Skin of body (tissue), 2 donors: ENCODE measurements around the gene STX2. TPM values are rescaled to one million over a fixed set of nuclear protein-coding genes. Genes with fewer than 3 reads are reported as not detected.

ENCODE experiments used
- DNase-seq: peaks from one replicate; lab custom pipeline; 2025; lab: John Stamatoyannopoulos, UW
- total RNA-seq: library from RNA; depleted of rRNA; stranded (reverse); fragments of >200 nt; gene quantifications from one replicate; pipeline ENCODE4 v1.2.3, GENCODE V29; 2014

Gene STX2
- total RNA-seq, 1 donor from 2014 or later = 14.4 TPM

DNA sequence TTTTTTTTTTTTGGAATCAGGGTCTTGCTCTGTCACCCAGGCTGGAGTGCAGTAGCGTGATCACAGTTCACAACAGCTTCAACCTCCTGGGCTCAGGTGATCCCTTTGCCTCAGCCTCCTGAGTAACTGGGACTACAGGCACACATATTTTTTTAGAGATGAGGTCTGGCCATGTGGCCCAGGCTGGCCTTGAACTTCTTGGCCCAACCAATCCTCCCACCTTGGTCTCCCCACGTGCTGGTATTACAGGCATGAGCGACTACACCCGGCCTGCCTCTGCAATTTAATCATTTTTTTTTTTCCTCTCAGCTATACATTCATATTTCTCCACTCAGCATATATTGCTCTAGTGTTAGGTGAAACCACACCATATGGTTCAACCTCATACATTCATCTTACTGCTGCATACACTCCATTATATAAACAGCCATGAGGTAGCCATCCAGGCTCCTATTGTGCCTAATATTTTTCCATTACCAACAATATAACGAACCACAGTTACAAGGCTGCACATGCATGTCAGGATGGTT is 7.1 kb downstream of the STX2 start:
- no peak for DNase-seq

DNA sequence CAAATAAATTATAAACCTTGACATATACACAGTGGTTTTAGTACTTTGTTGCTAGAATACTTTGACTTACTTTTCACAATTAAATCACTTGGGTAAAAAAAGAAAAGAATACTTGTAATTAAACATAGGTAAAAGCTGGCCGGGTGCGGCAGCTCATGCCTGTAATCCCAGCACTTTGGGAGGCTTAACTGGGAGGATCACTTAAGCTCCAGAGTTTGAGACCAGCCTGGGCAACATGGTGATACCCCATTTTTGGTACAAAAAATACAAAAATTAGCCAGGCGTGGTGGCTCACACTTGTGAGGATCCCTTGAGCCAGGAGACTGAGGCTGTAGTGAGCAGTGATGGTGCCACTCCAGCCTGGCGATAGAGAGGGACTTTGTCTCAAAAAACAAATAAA is 7.8 kb downstream of the STX2 start:
- DNase-seq = no peak

DNA sequence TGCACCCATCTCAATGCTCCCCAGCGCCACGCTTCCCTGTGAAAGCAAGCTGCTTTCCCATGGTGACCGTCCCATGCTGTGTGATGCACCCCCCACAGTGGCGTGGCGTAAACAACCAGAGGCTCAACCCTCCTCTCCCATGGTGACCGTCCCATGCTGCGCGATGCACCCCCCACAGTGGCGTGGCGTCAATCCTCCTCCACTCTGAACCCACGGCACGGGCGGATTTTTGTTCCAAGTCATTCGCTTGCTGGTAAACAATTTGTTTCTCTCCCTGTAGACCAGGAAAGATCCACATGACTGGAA is 8.9 kb downstream of the STX2 start:
- no peak for DNase-seq

DNA sequence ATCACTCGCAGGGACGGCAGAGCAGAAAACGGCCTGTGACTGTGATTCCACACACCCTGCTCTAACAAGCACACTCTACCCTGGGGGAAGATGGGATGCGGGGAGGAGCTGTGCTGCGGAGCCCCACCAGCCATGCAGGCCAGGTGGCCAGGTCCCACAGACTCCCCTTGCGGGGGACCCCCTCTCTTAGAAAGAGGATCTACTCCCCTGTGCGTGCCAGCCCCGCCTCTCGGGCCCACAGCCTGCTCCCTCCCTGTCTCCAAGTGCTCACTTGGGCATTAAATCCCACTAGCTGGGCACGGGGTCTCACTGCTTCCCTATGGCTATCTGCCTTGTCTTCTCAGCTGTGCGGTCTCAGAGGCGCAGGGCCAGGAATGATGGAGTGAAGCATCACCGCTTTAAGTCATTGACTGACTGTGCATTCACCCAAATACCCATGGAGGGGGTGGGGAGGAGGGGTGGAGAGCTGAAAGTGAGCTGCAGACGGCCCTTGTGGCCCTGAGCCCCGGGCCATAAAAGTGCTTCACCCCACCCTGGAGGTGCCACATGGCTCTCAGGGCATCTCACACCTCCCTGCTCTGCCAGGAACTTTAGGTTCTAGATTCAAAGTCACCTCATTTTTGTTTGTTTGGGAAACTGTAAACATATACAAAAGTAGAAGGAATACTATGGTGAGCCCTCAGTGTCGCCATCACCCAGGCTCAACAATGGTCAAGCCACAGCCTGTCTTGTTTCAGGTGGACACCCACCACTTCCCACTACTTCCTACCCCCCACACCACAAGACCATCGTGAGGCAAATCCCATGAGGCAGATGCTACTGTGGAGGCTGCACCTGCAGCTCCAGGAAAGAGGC is 9.4 kb downstream of the STX2 start:
- no peak for DNase-seq

DNA sequence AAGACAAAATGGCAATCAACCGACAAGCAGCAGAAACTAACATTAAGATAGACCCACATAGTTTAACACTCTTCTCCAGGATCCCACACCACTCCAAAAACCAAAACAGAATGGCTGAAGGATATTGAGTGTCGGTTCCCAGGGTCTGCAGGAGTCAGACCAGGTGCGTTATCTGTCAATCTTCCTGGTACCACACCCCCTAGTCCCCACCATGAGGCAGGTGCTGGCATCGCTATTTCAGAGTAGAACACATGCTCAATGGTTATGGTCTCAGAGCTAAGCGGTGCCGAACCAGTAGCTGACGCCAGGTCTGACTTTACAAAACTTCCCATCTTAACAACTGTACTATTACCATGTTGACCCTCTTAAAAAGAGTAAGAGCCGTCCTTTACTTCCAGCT is 10.2 kb downstream of the STX2 start:
- DNase-seq = no peak

DNA sequence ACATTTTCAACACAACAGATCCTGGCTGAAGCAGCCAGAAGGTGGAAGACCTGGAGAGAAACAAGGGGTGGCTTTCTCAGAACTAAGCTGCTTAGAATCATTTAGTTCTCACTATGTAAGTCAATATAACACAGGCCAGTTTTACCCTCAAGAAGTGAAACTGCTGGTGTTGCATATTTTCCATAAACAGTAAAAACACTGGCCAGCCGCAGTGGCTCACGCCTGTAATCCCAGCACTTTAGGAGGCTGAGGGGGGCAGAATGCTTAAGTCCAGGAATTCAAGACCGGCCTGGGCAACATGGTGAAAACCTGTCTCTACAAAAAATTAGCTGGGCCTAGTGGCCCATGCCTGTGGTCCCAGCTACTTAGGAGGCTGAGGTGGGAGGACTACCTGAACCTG is 11.6 kb downstream of the STX2 start:
- no peak for DNase-seq

DNA sequence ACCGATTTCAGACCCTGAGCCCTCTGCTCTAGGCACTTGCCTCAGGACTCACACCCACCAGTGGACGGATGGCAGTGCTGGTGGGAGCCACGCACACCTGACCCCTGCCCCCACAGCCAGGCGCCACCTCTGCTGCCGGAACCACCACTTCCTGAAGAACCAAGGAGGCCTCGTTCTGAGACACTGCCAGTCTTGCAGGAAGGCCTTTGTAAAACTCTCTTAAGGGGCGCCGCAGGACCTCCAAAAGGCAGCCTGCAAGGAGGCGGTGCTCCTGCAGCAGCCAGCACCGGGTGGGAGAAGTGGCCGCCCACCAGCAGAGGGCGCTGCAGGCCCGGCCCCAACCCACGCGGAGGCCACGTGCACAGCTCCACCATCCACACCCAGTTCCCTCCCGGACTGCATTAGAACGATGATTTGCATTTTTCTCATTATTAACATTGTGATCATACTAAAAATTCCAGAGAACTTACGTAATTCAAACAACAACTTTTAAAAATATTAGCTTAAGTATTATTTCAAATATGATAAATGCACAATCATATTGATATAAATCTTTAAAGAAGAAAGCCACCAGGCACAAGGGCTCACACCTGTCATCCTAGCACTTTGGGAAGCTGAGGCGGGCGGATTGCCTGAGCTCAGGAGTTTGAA is 12.8 kb downstream of the STX2 start:
- DNase-seq = no peak

DNA sequence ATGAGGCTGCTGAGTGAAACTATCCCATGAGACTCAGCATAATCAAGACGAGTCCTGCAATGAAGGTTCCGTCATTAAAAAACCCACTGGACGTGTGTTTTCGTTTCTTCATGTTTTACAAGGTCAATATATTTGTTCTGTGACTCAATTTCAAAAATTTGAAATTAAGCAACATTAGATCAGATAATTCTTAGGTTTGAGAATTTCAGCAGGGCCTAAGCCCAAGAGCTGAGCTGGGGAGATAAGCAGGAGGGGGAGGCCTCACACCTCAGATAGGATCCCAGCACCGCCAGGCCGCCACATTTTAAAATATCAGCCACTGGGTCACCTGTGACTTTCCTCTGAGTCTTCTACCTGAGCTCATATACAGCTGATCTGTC is 13.3 kb downstream of the STX2 start:
- no peak for DNase-seq

DNA sequence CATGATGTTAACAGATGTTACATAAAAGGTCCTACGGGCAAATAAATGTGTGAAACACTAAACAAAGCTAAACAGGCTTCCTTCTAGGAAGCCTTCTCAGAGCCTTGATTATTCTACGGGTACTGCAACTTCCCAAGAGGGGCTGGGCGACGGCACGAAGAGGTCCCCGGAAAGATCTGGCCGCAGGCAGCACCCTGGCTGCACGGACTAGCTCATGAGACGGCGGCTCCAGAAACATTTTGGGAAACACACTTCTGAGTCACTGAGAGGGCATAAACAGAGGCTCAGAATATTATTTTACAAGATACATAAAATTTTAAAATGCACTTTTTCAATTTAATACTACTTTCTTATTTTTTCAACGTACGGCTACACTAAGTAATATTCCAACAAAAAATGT is 19.4 kb downstream of the STX2 start:
- no peak for DNase-seq

DNA sequence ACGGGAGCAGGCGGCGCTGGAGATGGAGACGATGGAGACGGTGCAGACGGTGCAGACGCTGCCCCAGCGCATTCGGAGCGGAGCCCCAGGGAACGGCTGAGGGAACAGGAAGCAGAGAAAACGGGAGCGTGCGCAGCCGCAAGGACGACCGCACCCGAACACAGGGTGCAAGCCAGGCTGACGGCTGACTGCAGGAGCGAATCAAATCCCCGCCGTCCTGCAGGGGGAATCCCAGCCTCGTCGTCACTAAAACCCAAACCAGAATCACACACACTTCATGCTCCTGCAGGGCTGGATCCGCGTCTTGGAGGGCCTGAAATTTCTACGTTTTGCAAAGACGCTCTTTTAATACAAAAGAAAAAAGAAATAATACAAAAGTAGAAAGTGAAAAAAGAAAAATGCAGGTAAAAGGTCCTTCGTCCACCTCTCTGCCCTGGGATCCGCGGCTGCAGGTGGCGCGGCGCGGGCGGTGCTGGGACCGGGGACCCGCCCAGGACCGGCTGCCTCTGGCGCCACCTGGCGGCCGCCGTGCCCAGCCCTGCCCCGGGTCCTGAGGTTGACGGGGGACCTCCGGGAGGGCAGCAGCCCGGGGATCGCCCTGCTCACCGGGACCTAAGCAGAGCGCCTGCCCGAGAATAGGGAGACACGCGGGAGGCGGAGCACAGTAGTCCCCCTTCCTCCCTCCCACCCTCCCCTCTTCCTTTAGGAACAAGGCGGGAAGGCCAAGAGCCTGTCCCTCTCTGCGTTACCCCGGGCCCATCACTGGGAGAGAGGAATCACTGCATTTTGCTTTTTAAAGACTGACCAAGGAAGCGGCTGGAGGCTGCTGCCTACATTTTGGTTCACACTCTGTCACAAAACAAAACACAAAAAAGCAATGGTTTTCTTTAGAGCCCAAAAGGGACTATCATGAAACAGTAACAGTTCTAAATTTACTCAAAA is 20.1 kb downstream of the STX2 start:
- DNase-seq = no peak

DNA sequence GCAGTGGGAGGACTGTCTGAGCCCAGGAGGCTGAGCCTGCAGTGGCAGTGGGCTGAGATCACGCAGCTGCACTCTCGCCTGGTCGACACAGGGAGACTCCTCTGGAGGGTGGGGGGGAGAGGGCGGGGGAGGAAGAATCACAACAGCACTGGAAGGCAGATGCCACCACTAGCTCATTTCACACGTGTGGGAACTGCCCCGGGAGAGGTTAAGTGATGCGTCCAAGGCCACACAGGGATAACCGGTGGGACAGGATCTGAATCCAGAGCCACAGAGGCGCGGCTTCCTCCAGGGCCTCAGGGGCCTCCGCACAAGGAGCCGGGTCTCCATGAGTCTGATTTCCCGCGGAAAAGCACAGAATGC is 20.8 kb downstream of the STX2 start:
- no peak for DNase-seq

DNA sequence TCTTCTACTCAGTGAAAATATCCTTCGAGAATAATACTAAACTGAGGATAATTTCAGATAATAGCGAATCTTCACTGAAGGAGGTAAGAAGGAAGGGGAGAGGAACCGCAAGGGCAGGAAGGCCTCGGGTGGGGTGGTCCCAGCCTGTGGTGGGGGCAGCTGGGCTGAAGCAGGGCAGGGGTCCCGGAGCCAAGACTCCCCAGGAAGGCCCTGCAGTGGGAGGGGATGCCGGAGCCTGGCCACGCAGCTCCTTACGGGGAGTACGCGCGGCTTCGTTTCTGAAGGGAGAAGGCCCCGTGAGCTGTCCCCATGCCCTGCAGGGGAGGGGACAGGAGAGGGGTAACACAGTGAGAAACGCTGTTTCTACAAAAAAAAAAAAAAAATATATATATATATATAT is 21.2 kb downstream of the STX2 start:
- DNase-seq = no peak

DNA sequence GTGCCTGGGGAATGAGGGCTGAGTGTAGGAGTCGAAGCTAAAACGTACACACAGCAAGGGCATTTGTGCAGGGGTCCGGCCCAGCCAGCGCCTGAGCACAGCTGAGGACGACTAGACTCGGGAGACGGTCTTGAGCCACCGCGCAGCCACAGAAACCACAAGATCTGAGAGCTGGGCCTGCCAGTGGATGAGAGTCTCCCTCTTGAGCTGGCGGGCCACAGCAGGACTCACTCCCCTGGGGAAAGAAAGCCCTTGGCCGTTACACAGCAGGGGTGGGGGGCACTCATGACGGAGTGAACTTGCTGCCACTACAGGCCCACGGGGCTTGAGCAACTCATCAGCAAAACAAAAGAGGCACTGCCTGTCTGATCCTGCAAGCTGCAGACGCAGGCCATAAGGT is 23.0 kb downstream of the STX2 start:
- DNase-seq = no peak

DNA sequence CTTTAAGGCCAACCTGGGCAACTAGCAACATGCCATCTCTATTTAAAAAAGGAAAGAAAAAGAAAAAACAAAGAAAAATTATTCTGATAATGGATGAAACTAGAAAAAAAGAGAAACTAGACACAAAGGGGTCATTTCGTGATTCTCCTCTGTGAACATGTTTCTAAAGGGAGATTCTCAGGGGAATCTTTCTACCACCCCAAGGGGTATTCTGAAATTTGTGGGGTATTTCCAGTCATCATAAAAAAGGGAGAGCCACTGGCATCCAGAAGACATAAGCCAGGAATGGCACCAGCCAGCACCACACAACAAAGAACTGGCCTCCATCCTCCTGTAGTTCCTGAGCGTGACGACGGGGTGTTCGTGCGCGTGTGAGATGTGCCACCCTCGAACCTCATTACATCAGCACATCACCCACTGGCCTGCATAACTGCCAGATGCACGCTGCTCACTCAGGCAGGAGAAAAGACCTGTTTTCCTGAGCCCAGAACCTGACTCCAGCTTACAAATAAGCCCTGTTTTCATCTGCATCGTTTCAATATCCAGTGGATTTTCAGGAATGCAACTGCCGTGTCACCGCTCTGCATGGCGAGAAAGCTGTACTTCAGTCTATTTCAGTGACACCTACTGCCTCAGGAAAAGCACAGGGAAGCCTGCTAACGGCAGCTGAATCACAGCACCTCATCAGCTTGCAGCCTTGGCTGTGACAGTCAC is 23.9 kb downstream of the STX2 start:
- no peak for DNase-seq

DNA sequence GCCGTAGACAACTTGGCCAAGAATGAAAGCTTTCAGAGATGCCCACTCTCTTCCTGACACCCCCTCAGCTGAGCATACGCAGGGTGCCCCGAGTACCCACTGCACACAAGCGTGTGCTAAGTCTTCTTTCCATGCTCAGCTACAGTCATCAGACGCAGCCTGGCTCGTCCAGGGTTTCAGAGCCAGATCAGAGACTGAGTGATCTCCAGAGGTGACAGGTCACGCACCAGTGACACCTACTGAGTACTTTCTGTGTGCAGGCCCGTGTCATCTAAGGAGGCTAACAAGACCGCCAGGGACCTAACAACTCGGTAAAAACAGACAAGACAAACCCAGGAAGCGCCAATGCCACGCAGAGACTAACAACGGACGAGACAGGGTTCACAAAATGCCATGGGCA is 25.1 kb downstream of the STX2 start:
- DNase-seq = no peak

DNA sequence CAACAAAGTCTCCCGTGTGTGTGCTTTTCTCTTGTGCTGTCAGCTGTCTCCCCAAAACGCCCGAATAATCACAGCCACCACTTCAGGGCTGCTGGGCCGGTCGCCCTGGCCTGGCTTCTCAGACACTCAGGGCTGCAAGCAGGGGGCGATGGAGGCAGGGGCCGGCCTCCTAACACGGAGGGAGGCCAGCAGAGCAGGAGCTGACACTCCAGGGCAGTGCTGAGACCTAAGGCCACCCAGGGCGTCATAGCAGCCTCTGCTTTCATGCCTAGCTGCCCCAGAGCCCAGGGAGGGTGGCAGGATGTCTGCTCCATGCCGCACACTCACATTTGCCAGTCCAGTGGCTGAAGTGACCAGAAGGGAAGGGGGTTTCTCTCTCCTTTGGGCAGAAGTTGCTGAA is 25.6 kb downstream of the STX2 start:
- DNase-seq = no peak

DNA sequence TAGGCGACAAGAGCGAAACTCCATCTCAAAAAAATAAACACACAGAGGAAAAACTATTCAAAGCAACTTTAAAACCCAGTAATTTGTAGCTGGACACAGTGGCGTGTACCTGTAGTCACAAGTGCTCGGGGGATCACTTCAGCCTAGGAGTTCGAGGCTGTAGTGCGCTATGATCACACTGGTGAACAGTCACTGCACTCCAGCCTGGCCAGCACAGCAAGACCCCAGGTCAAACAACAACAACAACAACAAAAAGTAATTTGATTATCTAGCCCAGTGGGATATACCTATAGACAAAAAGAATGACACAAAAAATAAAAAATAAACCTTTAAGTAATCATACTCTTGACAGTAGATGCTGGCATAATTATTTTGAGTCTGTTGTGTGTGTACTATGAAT is 29.3 kb downstream of the STX2 start:
- no peak for DNase-seq

DNA sequence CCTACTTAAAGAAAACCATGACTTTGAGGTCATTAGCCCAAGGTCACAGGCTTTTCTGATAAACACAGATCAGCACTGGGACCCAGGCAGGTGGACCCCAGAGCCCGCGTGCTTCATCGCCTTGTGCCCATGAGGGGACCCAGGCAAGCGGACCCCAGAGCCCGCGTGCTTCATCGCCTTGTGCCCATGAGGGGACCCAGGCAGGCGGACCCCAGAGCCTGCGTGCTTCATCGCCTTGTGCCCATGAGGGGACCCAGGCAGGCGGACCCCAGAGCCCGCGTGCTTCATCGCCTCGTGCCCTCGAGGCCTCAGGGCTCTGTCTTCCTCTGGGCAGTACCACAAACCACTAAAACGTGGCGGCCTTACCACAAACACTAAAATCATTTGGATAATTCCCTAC is 31.7 kb downstream of the STX2 start:
- DNase-seq = no peak

DNA sequence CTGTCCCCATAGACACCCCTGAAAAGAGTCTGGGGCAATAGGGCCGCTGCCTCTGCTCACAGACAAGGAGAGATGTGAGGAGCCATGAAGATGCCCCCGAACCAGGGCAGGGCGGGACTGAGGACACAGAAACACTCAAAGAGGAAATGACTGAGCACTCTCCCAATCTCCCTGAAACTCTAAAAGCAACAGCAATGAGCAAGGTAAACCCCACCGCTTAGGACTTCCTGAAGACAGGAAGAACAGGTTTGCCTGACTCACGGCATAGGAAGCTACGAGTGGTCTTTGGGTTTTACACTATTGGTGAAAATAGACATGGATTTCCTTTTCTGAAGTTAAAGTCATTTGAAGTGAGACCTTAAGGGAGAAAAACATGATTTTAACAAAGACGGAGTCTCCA is 32.5 kb downstream of the STX2 start:
- no peak for DNase-seq

DNA sequence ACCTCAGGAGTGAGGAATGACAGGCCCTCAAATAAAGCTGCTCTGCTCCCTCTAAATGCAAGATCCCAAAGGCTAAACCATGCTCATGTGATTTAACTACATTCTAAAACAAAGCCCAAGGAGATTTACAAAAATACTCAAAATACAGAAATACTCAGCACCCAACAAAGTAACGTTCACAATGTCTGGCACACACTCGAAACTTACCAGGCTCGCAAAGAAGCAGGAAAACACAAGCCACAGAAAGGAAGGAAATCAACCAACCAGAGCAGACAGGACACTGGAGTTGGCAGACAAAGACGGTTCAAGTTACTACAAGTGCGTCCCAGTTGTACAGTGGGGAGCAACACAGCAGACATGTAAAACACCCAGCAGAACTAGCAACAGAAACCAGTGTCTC is 33.4 kb downstream of the STX2 start:
- no peak for DNase-seq

DNA sequence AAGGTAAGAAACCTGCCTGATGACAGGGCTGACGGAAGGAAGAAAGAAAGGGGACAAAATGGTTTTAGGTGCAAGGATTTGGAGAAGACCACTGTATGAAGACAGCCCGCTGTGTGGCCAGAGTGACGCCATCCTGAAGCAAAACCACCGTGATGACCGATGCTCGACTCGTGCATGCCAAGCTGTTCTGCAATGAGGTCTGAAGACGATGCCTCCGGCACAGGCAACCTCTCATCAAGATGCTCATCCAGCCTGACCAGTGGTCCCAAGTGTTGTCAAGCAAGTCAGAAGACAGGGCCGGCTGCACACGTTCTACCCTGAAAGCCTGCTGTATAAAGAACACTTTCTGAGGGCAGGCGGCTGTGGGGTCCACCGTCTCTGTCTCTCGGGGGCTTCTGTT is 34.8 kb downstream of the STX2 start:
- no peak for DNase-seq

DNA sequence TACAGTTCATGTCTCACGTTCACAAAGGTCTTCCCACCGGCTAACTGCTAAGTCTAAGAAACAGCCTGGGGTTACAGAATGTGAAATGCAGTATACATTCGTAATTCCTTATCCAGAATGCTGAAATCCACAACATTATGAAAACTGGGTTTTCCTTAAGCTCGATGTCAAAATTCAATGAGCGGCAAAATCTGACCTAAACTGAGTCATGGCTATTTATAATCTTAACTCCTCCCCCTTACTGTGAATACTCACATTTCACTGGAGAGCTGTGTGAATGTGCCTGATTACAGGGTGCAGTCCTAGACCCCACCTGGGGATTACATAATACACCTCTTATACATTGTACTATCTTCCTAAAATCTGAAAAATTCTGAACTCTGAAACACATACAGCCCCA is 35.3 kb downstream of the STX2 start:
- no peak for DNase-seq
